ENCODE results near the gene NR2C1. TPM values are rescaled to one million over a fixed set of nuclear protein-coding genes. Genes with fewer than 3 reads are reported as not detected.

NR2C1 gene
- total RNA-seq, 8 experiments from 2014 or later = 31.1 to 178 (median 50.1) TPM

Other genes starting within 250 kb of the NR2C1 start
- 100 to 1,000 TPM; 138 to 334 (median 193) TPM for gene NDUFA12, start 69.9 kb downstream of the NR2C1 start, total RNA-seq
- gene FGD6, start 143.8 kb upstream of the NR2C1 start, total RNA-seq = 10 to 100 TPM in 5 of 8 experiments, 1 to 10 TPM in 3; 5.0 to 63.9 (median 18.1) TPM
- gene VEZT, start 144.2 kb upstream of the NR2C1 start, total RNA-seq = 100 to 1,000 TPM in 4 of 8 experiments, 10 to 100 TPM in 4; 77.5 to 166 (median 99.5) TPM

All from motor neuron (in vitro differentiated cells).